ENCODE data around the gene UFSP2.

Gene UFSP2

DNA sequence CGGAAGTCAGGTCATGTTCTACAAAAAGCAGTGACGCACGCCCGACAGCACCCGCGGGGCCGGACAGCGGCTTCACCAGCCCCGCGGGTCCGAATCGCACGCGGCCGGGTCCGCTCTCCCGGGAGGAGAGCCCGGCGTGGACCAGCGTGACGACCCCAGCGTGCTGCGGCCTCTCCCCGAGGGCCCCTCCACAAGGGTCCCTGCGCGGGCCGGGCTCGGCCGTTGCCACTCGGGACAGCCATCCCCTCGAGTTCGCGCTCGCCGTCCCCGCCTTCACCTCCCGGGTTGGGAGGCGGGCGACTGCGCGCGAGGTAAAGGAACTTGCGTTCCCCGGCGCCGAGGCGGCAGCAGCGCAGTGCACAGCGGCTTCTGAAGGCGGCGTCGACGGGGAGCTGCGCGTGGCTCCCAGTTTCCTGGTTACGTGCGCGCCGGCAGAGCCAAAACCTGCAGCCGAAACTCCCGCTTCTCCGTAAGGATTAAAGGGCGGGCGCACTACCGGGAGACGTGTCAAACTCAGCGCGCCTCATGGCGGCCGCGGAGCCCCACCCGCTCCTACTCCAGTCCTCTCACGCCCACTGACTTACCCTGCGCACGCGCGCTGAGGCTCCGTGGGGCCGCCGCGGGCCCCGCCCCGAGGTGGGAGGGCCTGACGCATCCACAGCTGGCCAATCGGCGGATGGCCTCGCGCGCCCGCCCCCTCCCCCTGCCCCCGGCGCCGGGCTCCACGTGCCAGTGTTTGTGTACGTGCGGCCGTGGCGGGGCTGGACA lies 29.6 kb downstream of the UFSP2 start:
- Histone ChIP-seq H3K9me2 (replicated peaks; ENCODE audit: control insufficient read depth, low read length) (no peaks in the 10 kb centered on the region), H3K36me3 (ENCODE audit: control insufficient read depth, low read length) (peaks cover 40% of the 10 kb centered on the region), H3K27me3 (ENCODE audit: control insufficient read depth, low read length) (no peaks in the 10 kb centered on the region), H3K4me1 (ENCODE audit: control insufficient read depth, low read length) (peaks cover 51% of the 10 kb centered on the region), H4K20me1 (ENCODE audit: control insufficient read depth, insufficient read depth, low read depth, low read length) (no peaks in the 10 kb centered on the region), H3K9me3 (ENCODE audit: control insufficient read depth, insufficient read depth, low read length) (no peaks in the 10 kb centered on the region), H3K4me3 (ENCODE audit: low read length) (peak overlapping the region; percentile 78), H3K79me2 (ENCODE audit: control insufficient read depth, low read length) (peaks cover 19% of the 10 kb centered on the region), H3F3A (ENCODE audit: control insufficient read depth, insufficient read depth) (peaks cover 15% of the 10 kb centered on the region), H3K27ac (ENCODE audit: low read depth, low read length) (peak overlapping the region; percentile 67), H3K4me2 (ENCODE audit: low read length) (peak overlapping the region; percentile 78)
- no peak for TF ChIP-seq EZH2phosphoT487 (IDR thresholded peaks at IDR 0.05; ENCODE audit: borderline replicate concordance, low read length)
- TF ChIP-seq, protein P1, sequence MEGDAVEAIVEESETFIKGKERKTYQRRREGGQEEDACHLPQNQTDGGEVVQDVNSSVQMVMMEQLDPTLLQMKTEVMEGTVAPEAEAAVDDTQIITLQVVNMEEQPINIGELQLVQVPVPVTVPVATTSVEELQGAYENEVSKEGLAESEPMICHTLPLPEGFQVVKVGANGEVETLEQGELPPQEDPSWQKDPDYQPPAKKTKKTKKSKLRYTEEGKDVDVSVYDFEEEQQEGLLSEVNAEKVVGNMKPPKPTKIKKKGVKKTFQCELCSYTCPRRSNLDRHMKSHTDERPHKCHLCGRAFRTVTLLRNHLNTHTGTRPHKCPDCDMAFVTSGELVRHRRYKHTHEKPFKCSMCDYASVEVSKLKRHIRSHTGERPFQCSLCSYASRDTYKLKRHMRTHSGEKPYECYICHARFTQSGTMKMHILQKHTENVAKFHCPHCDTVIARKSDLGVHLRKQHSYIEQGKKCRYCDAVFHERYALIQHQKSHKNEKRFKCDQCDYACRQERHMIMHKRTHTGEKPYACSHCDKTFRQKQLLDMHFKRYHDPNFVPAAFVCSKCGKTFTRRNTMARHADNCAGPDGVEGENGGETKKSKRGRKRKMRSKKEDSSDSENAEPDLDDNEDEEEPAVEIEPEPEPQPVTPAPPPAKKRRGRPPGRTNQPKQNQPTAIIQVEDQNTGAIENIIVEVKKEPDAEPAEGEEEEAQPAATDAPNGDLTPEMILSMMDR (IDR thresholded peaks at IDR 0.05; ENCODE audit: low read depth, low read length, poor library complexity, severe bottlenecking) = no peak

DNA sequence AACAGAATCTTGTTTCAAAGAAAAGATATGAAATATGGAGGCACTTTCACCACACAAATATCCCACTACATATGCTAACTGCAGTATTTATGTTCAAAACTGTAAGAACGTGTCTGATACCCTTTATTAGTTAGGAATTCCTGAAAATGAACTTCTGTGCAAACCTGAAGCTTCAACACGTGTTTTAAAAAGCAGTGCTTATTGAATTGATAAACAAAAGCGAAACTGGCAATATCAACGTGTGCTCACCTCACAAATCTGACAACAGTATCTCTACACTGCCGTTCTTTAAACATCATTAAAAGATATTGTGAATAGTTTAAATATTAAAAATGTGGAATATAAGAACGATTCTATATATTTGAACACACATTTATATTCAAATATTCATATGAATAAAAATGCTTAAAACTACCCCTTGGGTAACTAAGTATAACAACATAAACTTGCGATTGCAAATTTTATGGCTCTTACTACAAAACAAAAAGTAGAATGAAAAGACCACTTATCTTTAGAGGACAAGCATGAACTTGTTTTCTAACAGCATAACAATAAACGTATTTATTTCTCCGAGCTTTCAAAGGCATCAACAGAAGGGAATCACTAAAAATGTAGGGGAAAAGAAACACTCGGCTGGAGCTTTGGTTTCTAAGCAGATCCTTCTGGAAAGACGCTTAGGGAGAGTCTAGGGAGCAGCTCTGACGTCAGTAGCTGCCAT lies 30.4 kb downstream of the UFSP2 start, which contains the start of gene LRP2BP:
Gene LRP2BP (minus strand): TSS at position 687 of the 718 bp plus-strand sequence. CDS start 17,738 bp downstream, outside the sequence.
- TF ChIP-seq, protein P1 (IDR thresholded peaks at IDR 0.05; ENCODE audit: low read depth, low read length, poor library complexity, severe bottlenecking) = no peak
- no peak for TF ChIP-seq EZH2phosphoT487 (IDR thresholded peaks at IDR 0.05; ENCODE audit: borderline replicate concordance, low read length)
- Histone ChIP-seq H3K27me3 (ENCODE audit: control insufficient read depth, low read length) (no peaks in the 10 kb centered on the region), H3K4me1 (ENCODE audit: control insufficient read depth, low read length) (peaks cover 51% of the 10 kb centered on the region), H3K79me2 (ENCODE audit: control insufficient read depth, low read length) (peaks cover 19% of the 10 kb centered on the region), H4K20me1 (ENCODE audit: control insufficient read depth, insufficient read depth, low read depth, low read length) (no peaks in the 10 kb centered on the region), H3K4me2 (ENCODE audit: low read length) (peak within 1 kb of the TSS; percentile 78), H3F3A (ENCODE audit: control insufficient read depth, insufficient read depth) (peaks cover 15% of the 10 kb centered on the region), H3K9me3 (ENCODE audit: control insufficient read depth, insufficient read depth, low read length) (no peaks in the 10 kb centered on the region), H3K36me3 (ENCODE audit: control insufficient read depth, low read length) (peaks cover 32% of the 10 kb centered on the region), H3K4me3 (ENCODE audit: low read length) (peak within 1 kb of the TSS; percentile 78), H3K9me2 (replicated peaks; ENCODE audit: control insufficient read depth, low read length) (no peaks in the 10 kb centered on the region), H3K27ac (ENCODE audit: low read depth, low read length) (peak within 1 kb of the TSS; percentile 67)

DNA sequence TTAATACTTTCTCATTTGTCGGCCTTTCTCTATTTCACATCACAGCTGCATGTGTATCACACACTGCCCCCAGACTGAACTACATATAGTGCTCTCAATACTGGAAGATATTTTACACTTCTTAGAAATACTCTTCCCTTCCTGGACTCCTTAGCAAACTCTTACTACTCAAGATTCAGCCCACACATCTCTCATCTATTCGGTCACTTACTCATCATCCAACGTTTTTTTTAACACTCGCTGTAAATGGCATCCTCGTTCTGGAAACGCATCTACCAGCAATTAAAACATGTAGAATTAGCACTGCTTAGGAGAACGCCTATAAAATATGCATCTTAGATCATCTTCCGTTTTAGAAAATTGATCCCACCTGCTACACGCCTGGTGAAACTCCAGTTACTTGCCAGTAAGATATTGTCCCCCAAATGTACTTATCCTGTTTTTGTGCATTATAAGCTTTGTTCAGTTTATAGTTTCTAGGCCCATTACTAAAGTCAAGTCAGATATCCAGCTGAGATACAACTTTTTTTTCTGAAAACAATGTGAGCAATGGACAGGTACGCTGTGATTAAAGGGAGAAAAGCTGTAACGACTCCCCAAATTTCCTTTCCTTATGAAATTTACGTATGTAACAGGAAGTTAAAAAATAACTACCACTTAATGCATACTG lies 31.1 kb downstream of the UFSP2 start:
- Histone ChIP-seq H3K4me1 (ENCODE audit: control insufficient read depth, low read length) (peaks cover 51% of the 10 kb centered on the region), H3K27me3 (ENCODE audit: control insufficient read depth, low read length) (no peaks in the 10 kb centered on the region), H3K36me3 (ENCODE audit: control insufficient read depth, low read length) (peaks cover 26% of the 10 kb centered on the region), H3F3A (ENCODE audit: control insufficient read depth, insufficient read depth) (peaks cover 15% of the 10 kb centered on the region), H3K27ac (ENCODE audit: low read depth, low read length) (peak overlapping the region; percentile 67), H3K4me3 (ENCODE audit: low read length) (peak overlapping the region; percentile 78), H3K9me2 (replicated peaks; ENCODE audit: control insufficient read depth, low read length) (no peaks in the 10 kb centered on the region), H3K4me2 (ENCODE audit: low read length) (peak overlapping the region; percentile 78), H3K9me3 (ENCODE audit: control insufficient read depth, insufficient read depth, low read length) (no peaks in the 10 kb centered on the region), H3K79me2 (ENCODE audit: control insufficient read depth, low read length) (peaks cover 19% of the 10 kb centered on the region), H4K20me1 (ENCODE audit: control insufficient read depth, insufficient read depth, low read depth, low read length) (no peaks in the 10 kb centered on the region)
- no peak for TF ChIP-seq EZH2phosphoT487 (IDR thresholded peaks at IDR 0.05; ENCODE audit: borderline replicate concordance, low read length)
- TF ChIP-seq, protein P1 (IDR thresholded peaks at IDR 0.05; ENCODE audit: low read depth, low read length, poor library complexity, severe bottlenecking) = no peak
